HepG2 (cell line): ENCODE results near the gene CSK. TPM values are rescaled to one million over a fixed set of nuclear protein-coding genes. Genes with fewer than 3 reads are reported as not detected.
A peak's percentile ranks its signal among the peaks of the same experiment; 100 is the strongest.

Source experiments
- ATAC-seq: fragments of 200-7000 bp; cut with Tn5 transposase; 3 replicates; pipeline ENCODE4 v1.9.1; 2020; ENCODE audit warnings: mild to moderate bottlenecking, moderate library complexity
- BruUV-seq: library from RNA; stranded (reverse); fragments of 400-500 nt; replicated peaks from 2 replicates; lab custom pipeline; 2021; lab: Mats Ljungman, UMichigan
- CTCF ChIA-PET: fragments of 300-600 bp; formaldehyde crosslinking; extraction: SDS; loops from one replicate; lab custom pipeline; 2021; ENCODE audit warnings: low total read pairs, inconsistent platforms, low intra/inter-chr PET ratio; lab: Yijun Ruan, JAX
- POLR2A ChIA-PET: fragments of 350-600 bp; sonication (Branson Sonifier 250); formaldehyde crosslinking; loops from one replicate; lab custom pipeline; 2020; ENCODE audit warnings: antibody characterized with exemption, inconsistent platforms; lab: Yijun Ruan, JAX
- DNase-seq: peaks from one replicate; pipeline ENCODE4 v3.0.0-alpha.2; 2015; ENCODE audit warnings: low spot score
- FAIRE-seq: peaks from 3 replicates; lab custom pipeline; 2011; peaks lifted over from hg19 to GRCh38; lab: Jason Lieb, UNC
- H2AFZ ChIP-seq: one replicate; pipeline ENCODE4 v1.6.1; 2011; ENCODE audit warnings: low read length, inconsistent platforms
- H3K27ac ChIP-seq: fragments of 300-600 bp; 3 replicates; pipeline ENCODE4 v1.8.0; 2011; ENCODE audit warnings: mixed run types, mild to moderate bottlenecking, mixed read lengths, low read length, inconsistent platforms; ENCODE audit not compliant: insufficient read depth; ENCODE audit errors: extremely low read length
- H3K27me3 ChIP-seq, 2 experiments: fragments of 200-600 bp in 1 of 2; 2 replicates in 1 of 2; 3 replicates in 1 of 2; pipeline versions ENCODE4 v1.6.0 to v1.8.0; 2011; ENCODE audit warnings: low read length in 2 of 2, mild to moderate bottlenecking in 2 of 2, moderate library complexity in 2 of 2, inconsistent platforms in 1 of 2; ENCODE audit not compliant: insufficient read depth in 2 of 2, control insufficient read depth in 1 of 2
- H3K36me3 ChIP-seq, 2 experiments: fragments of 200-600 bp in 1 of 2; replicated peaks in 1 of 2; 2 replicates in 1 of 2; 3 replicates in 1 of 2; pipeline versions ENCODE4 v1.5.1 to v1.8.0; 2011; ENCODE audit warnings: low read length in 2 of 2, inconsistent platforms in 1 of 2; ENCODE audit not compliant: insufficient read depth in 2 of 2, control insufficient read depth in 1 of 2
- H3K4me1 ChIP-seq: 2 replicates; pipeline ENCODE4 v1.5.1; 2012; ENCODE audit warnings: low read length, inconsistent platforms; ENCODE audit not compliant: insufficient read depth
- H3K4me2 ChIP-seq: 2 replicates; pipeline ENCODE4 v1.6.0; 2011; ENCODE audit warnings: low read depth, low read length, inconsistent platforms
- H3K4me3 ChIP-seq, 3 experiments: fragments of 200-600 bp in 1 of 3; sonication (generic), shearing (Covaris generic) in 1 of 3; replicated peaks in 1 of 3; 2 replicates each; pipeline ENCODE4 v1.5.1; 2011 to 2016; ENCODE audit warnings: low read length in 3 of 3, inconsistent platforms in 2 of 3, low read depth in 2 of 3, mild to moderate bottlenecking in 2 of 3, control low read depth in 1 of 3, mixed read lengths in 1 of 3; ENCODE audit not compliant: insufficient read depth in 1 of 3
- H3K79me2 ChIP-seq: one replicate; pipeline ENCODE4 v1.6.1; 2011; ENCODE audit warnings: low read length, inconsistent platforms; ENCODE audit not compliant: insufficient read depth
- H3K9ac ChIP-seq: 2 replicates; pipeline ENCODE4 v1.6.0; 2011; ENCODE audit warnings: mild to moderate bottlenecking, low read depth, low read length, inconsistent platforms; ENCODE audit not compliant: insufficient read depth
- H3K9me3 ChIP-seq: 2 replicates; pipeline ENCODE4 v1.5.1; 2012; ENCODE audit warnings: mild to moderate bottlenecking, low read length
- H4K20me1 ChIP-seq: 2 replicates; pipeline ENCODE4 v1.6.0; 2011; ENCODE audit warnings: inconsistent platforms, mild to moderate bottlenecking, low read length, moderate library complexity; ENCODE audit not compliant: insufficient read depth
- BRD4 ChIP-seq: sonication (generic); formaldehyde crosslinking; IDR thresholded peaks from 2 replicates; pipeline ENCODE4 v1.4.0; 2020; ENCODE audit warnings: missing genetic modification reagents
- NR2F2 ChIP-seq: IDR thresholded peaks from 2 replicates; pipeline ENCODE4 v1.6.1; 2012; ENCODE audit warnings: low read depth, inconsistent platforms, borderline replicate concordance
- NRL ChIP-seq: sonication (generic); formaldehyde crosslinking; IDR thresholded peaks from 2 replicates; pipeline ENCODE4 v1.5.0; 2020; ENCODE audit warnings: missing genetic modification reagents, mild to moderate bottlenecking, moderate library complexity, borderline replicate concordance
- PPARG ChIP-seq: conservative IDR thresholded peaks from 2 replicates; pipeline ENCODE4 v1.6.1; 2016; ENCODE audit warnings: missing biosample characterization, missing genetic modification reagents
- SOX5 ChIP-seq: IDR thresholded peaks from 2 replicates; pipeline ENCODE4 v1.6.1; 2016; ENCODE audit warnings: borderline replicate concordance
- SP4 ChIP-seq: sonication (generic); formaldehyde crosslinking; IDR thresholded peaks from 2 replicates; pipeline ENCODE4 v1.8.1; 2023; ENCODE audit warnings: mild to moderate bottlenecking, missing genetic modification reagents
- TGIF2 ChIP-seq: IDR thresholded peaks from 2 replicates; pipeline ENCODE4 v1.6.1; 2016; ENCODE audit warnings: control low read depth, missing compliant biosample characterization
- TSC22D2 ChIP-seq: sonication (generic); formaldehyde crosslinking; IDR thresholded peaks from 2 replicates; pipeline ENCODE4 v1.5.1; 2020; ENCODE audit warnings: missing genetic modification reagents, mild to moderate bottlenecking, borderline replicate concordance
- ZBTB7B ChIP-seq: sonication (generic); formaldehyde crosslinking; IDR thresholded peaks from 2 replicates; pipeline ENCODE4 v1.4.0; 2020; ENCODE audit warnings: missing genetic modification reagents
- ZNF121 ChIP-seq: sonication (generic); formaldehyde crosslinking; IDR thresholded peaks from 2 replicates; pipeline ENCODE4 v1.5.0; 2020; ENCODE audit warnings: mild to moderate bottlenecking, missing genetic modification reagents
- ZNF20 ChIP-seq: sonication (generic); formaldehyde crosslinking; IDR thresholded peaks from 2 replicates; pipeline ENCODE4 v1.4.0; 2020; ENCODE audit warnings: mild to moderate bottlenecking, moderate library complexity, missing genetic modification reagents
- ZNF224 ChIP-seq: sonication (generic); formaldehyde crosslinking; IDR thresholded peaks from 2 replicates; pipeline ENCODE4 v1.5.0; 2020; ENCODE audit warnings: mild to moderate bottlenecking, missing genetic modification reagents
- ZNF274 ChIP-seq: sonication (generic); formaldehyde crosslinking; IDR thresholded peaks from 2 replicates; pipeline ENCODE4 v1.5.1; 2020; ENCODE audit warnings: mild to moderate bottlenecking, missing genetic modification reagents
- ZNF343 ChIP-seq: sonication (generic); formaldehyde crosslinking; IDR thresholded peaks from 2 replicates; pipeline ENCODE4 v1.4.0; 2020; ENCODE audit warnings: mild to moderate bottlenecking, missing genetic modification reagents
- ZNF362 ChIP-seq: sonication (generic); formaldehyde crosslinking; IDR thresholded peaks from 2 replicates; pipeline ENCODE4 v1.4.0; 2020; ENCODE audit warnings: missing genetic modification reagents, mild to moderate bottlenecking, borderline replicate concordance
- ZNF660 ChIP-seq: sonication (generic); formaldehyde crosslinking; IDR thresholded peaks from 2 replicates; pipeline ENCODE4 v1.5.1; 2020; ENCODE audit warnings: mild to moderate bottlenecking, low read depth, missing genetic modification reagents, borderline replicate concordance
- WGBS: methylation state at CpG from one replicate; pipeline ENCODE4 v1.1.6; 2017; ENCODE audit warnings: low lambda C conversion rate; 5-methylcytosine and 5-hydroxymethylcytosine counted together
- in situ Hi-C: cut with HindIII; loops from 2 replicates; pipeline ENCODE4 v1.10.0; 2017; ENCODE audit warnings: low pct_unique_long_range_greater_than_20kb; ENCODE audit not compliant: extremely low pct_ligation_motif_present
- intact Hi-C: fragments of 100-400 bp; cut with micrococcal nuclease; formaldehyde crosslinking; loops from one replicate; pipeline ENCODE4 v1.10.0; 2022; ENCODE audit not compliant: unreplicated experiment
- polyA plus RNA-seq, 8 experiments: library from polyadenylated mRNA; depleted of rRNA in 3 of 8; stranded (reverse) in 7 of 8; unstranded in 1 of 8; fragments of >200 nt; fragmentation: Illumina TruSeq in 4 of 8; extraction: Trizol in 4 of 8; gene quantifications; 2 replicates each; pipeline versions ENCODE4 v1.2.1 to v1.2.3, GENCODE V29; 2011 to 2016; ENCODE audit warnings: low read depth in 4 of 8, missing spikeins in 1 of 8, mixed read lengths in 1 of 8; ENCODE audit not compliant: insufficient read depth in 1 of 8
- total RNA-seq, 5 experiments: library from RNA; depleted of rRNA; stranded (reverse); fragments of >200 nt; fragmentation: Illumina TruSeq; extraction: Trizol; gene quantifications; 2 replicates each; pipeline ENCODE4 v1.2.3, GENCODE V29; 2016; ENCODE audit warnings: low read depth in 1 of 5
- TF ChIP-seq, protein P1 (sequence below): IDR thresholded peaks from 2 replicates; pipeline ENCODE4 v1.6.1; 2012; ENCODE audit warnings: inconsistent platforms
- TF ChIP-seq, protein P2 (sequence below): sonication (generic); formaldehyde crosslinking; IDR thresholded peaks from 2 replicates; pipeline ENCODE4 v1.4.0; 2020; ENCODE audit warnings: missing genetic modification reagents

Gene CSK
- total and polyA plus RNA-seq, 2 of the 13 experiments (the other 11 are each of a cell fraction or from before 2014, with no cell fraction given) = 12.5 to 21.3 TPM

DNA sequence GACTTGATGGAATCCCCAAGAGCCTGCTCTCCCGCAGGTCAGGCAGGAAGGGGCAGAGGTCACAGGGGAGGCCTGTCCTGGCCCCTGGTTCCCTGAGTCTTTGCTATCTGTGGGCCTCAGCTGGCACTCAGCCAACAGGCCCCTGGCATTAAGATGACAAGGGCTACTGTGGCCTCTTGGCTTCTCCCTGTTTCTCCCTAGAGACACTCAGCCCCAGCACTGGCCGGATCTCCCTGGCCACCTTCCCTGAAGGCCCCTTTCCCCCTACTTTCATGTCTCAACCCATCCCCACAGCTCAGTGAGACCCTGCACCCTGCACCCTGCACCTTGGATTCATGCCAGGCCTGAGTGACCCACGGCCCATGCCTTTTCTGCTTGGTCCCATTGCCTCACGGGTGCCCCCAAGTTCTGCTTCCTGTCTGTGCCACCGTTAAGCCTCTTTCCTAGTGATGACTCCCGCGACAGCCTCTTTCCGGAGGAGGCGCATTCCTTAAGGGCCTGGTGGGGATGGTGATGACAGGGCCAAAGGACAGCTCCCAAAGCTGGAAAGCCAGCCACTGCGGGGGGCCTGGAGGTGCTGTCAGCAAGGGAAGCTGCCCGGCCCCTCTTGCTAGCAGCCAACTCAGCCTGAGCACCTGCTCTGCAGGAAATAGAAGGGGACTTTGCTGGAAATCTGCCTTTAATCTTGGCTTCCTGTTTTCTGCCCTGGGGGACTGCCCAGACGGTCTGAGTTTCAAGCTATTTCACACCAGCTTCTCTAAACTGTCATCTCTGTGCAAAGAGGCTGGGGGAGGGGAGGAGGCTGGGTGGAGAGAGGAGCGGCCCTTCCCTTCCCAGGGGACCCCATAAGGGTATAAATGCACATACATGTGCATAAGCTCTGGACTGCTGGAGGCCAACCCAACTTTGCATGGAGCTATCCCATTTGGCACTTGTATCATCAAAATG, 4.8 kb upstream of the CSK start (continued):
- TF ChIP-seq, protein P1, sequence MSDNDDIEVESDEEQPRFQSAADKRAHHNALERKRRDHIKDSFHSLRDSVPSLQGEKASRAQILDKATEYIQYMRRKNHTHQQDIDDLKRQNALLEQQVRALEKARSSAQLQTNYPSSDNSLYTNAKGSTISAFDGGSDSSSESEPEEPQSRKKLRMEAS = 0 out of 2 replicates have a peak, but pooled peaks have one; percentile 42
- 0 out of 2 replicates have a peak, but pooled peaks have one; percentile 14 for TF ChIP-seq NR2F2
- TF ChIP-seq ZNF20 (CRISPR knock-in tag) = 0 out of 2 replicates have a peak, but pooled peaks have one; percentile 42

DNA sequence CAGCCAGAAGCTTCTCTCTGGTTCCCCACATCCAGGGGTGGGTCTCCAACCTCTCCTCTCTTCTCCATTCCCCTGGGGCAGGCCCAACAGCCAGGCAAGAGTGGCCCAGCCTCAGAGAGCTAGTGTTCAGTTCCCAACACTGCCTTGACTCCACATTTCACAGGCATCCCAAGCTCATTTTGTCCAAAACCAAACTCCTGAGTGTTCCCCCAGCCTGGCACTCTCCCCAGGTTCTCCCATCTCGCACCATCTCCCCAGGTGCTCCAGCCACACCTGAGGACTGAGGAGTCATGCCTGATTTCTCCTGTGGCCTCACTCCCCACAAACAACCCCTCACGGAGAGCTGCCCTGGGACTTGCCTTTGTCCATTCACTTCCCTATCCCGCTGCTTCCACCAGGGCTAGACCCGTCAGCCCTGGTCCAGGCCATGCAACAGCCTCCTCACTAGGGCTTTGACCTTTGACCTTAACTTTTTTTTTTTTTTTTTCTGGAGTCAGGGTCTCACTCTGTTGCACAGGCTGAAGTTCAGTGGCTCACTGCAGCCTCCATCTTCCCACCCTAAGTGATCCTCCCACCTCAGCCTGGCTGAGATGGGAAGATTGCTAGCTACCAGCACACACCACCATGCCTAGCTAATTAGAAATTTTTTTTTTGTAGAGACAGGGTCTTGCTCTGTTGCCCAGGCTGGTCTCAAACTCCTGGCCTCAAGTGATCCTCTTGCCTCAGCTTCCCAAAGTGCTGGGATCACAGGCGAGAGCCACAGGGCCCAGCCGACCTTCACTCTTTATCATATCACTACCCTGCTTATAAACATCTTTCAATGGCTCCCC, 3.9 kb upstream of the CSK start:
- Histone ChIP-seq H3K4me2 (peak overlapping the region; percentile 81), H3K4me1 (peaks cover 86% of the 10 kb centered on the region), H4K20me1 (no peaks in the 10 kb centered on the region), H3K4me3 (peak overlapping the region in 1 of 3 experiments; percentile 51; a peak in 2 of 6 replicates), H3K9me3 (no peaks in the 10 kb centered on the region), H3K9ac (peak overlapping the region; percentile 13; the same call in 1 of the 2 replicates), H3K27ac (peak overlapping the region; percentile 1), H3K79me2 (peaks cover 5% of the 10 kb centered on the region), H3K27me3 (no peaks in the 10 kb centered on the region), H2AFZ (no peak overlapping the region), H3K36me3 (no peaks in the 10 kb centered on the region)
- POLR2A ChIA-PET = interaction anchor here (0.7 to 2.3 kb wide), 7 partner anchors 9 to 590 kb away, joined by 3 to 7 read pairs (median 5); partner anchors contain the start of genes CLK3, CYP1A1 and MAN2C1
- in situ Hi-C loops = loop anchor here (10.0 kb wide), 1 partner anchor 177 kb away; the partner anchor contains the start of gene RPP25
- no peak for DNase-seq
- no TSS peak for BruUV-seq
- intact Hi-C loops = no loop called here
- peak; percentile 12 for FAIRE-seq
- ATAC-seq = peak; percentile 51
- WGBS = 32% methylated on average over 6 of the region's 6 CpGs
- CTCF ChIA-PET = interaction anchor here (2.5 kb wide), 1 partner anchor 22 kb away, joined by 6 read pairs; no protein-coding TSS in a partner anchor
- TF ChIP-seq TGIF2 (CRISPR knock-in tag) (no peak), ZNF274 (no peak), ZNF660 (CRISPR knock-in tag) (no peak), ZBTB7B (CRISPR knock-in tag) (no peak), SP4 (CRISPR knock-in tag) (no peak), ZNF362 (CRISPR knock-in tag) (peak; percentile 95), ZNF121 (CRISPR knock-in tag) (peak; percentile 85), BRD4 (no peak), PPARG (CRISPR knock-in tag) (no peak), TSC22D2 (CRISPR knock-in tag) (no peak), SOX5 (CRISPR knock-in tag) (no peak), ZNF343 (CRISPR knock-in tag) (no peak), ZNF224 (CRISPR knock-in tag) (0 out of 2 replicates have a peak, but pooled peaks have one; percentile 30), NRL (CRISPR knock-in tag) (0 out of 2 replicates have a peak, but pooled peaks have one; percentile 45)
- TF ChIP-seq, protein P2, sequence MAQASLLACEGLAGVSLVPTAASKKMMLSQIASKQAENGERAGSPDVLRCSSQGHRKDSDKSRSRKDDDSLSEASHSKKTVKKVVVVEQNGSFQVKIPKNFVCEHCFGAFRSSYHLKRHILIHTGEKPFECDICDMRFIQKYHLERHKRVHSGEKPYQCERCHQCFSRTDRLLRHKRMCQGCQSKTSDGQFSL (CRISPR knock-in tag) = no peak
